ENCODE measurements around the gene COL12A1. TPM values are rescaled to one million over a fixed set of nuclear protein-coding genes. Genes with fewer than 3 reads are reported as not detected.

COL12A1 gene
- total and polyA plus RNA-seq, 2 experiments from 2014 or later: 0.39 to 6.3 TPM

DNA sequence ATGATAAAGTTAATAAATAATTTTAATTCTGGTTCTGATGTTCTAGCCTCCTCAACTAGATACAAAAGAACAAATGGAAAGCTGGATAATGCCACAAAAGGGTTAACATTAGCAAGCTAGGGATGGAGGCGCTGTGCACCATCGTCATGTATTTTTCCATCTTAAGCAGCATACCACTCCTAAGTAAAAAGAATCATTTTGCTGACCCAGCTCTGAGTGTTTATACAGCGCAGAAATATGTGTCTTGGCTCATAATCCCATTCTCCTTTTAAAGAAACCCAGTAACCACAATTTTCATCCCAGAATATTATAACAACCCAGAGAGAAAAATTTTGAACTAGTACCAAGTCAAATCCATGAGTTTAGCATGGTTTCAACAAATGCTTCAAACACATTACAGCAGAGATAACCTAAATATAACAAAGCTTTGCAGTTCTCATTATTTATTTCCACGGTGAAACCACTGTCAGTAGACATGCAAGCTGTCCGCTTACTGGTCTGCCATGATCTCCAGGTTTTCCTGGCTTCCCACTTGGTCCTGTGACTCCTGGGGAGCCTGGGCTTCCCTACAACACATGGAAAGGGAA, 111.1 kb downstream of the COL12A1 start (continued):
- TF ChIP-seq, protein P1, sequence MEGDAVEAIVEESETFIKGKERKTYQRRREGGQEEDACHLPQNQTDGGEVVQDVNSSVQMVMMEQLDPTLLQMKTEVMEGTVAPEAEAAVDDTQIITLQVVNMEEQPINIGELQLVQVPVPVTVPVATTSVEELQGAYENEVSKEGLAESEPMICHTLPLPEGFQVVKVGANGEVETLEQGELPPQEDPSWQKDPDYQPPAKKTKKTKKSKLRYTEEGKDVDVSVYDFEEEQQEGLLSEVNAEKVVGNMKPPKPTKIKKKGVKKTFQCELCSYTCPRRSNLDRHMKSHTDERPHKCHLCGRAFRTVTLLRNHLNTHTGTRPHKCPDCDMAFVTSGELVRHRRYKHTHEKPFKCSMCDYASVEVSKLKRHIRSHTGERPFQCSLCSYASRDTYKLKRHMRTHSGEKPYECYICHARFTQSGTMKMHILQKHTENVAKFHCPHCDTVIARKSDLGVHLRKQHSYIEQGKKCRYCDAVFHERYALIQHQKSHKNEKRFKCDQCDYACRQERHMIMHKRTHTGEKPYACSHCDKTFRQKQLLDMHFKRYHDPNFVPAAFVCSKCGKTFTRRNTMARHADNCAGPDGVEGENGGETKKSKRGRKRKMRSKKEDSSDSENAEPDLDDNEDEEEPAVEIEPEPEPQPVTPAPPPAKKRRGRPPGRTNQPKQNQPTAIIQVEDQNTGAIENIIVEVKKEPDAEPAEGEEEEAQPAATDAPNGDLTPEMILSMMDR (conservative IDR thresholded peaks at IDR 0.05; ENCODE audit: low read depth in 2 of 2): no peak
- TF ChIP-seq STAT1 (IDR thresholded peaks at IDR 0.05; ENCODE audit: unreplicated experiment): no peak
- TF ChIP-seq EZH2phosphoT487 (IDR thresholded peaks at IDR 0.05; ENCODE audit: unreplicated experiment): no peak
- TF ChIP-seq CREB1 (CRISPR knock-in tag; IDR thresholded peaks at IDR 0.05; ENCODE audit: low read depth): no peak
- no peak for TF ChIP-seq POLR2AphosphoS5 (IDR thresholded peaks at IDR 0.05; ENCODE audit: low read depth)
- no peak for TF ChIP-seq ZNF114 (CRISPR knock-in tag; IDR thresholded peaks at IDR 0.05)
- TF ChIP-seq NANOG (IDR thresholded peaks at IDR 0.05; ENCODE audit: borderline replicate concordance): no peak

DNA sequence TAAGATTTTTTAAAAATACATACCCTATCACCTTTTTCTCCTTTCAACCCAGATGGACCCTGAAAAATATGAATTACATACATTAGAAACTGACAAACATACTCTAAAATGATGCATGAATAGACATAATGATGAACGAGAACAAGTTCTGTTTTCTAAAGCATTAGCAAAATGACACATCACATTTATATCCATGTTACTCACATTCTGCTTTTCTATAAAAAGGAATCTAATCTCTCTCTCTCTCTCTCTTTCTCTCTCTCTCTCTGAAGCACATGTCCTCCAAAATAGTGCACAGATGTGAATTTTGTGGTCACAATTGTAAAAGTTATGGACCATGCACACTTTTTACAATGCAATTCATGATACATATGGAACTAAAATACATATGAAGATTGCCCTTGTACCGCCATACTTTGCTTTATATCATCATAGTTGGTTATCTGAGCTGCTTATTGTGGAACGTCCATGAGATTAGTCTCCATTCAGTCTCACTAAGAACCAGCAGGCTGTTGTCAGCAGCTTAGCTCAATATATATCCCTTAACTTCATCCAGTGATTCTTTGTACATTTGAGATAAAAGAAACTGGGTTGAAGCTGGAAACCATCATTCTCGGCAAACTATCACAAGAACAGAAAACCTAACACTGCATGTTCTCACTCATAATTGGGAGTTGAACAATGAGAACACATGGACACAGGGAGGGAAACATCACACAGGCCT, 114.2 kb downstream of the COL12A1 start:
- Histone ChIP-seq H3K27ac (ENCODE audit: low read depth) (no peak overlapping the region), H3K4me1 (ENCODE audit: insufficient read depth) (no peaks in the 10 kb centered on the region; the same call in 1 of the 2 replicates), H3F3A (replicated peaks; ENCODE audit: low read depth) (no peaks in the 10 kb centered on the region), H3K79me2 (replicated peaks; ENCODE audit: insufficient read depth) (no peaks in the 10 kb centered on the region), H3K4me2 (no peak overlapping the region), H3K9me2 (ENCODE audit: insufficient read depth) (no peaks in the 10 kb centered on the region), H3K4me3 (no peak overlapping the region), H3K27me3 (ENCODE audit: insufficient read depth) (no peaks in the 10 kb centered on the region), H2AFZ (no peak overlapping the region), H3K36me3 (ENCODE audit: insufficient read depth) (no peaks in the 10 kb centered on the region), H4K20me1 (replicated peaks; ENCODE audit: insufficient read depth) (no peaks in the 10 kb centered on the region)
- H3K4me3 Mint-ChIP-seq: no peak overlapping the region
- no peaks in the 10 kb centered on the region for H3K36me3 Mint-ChIP-seq (ENCODE audit: low read depth)
- peaks cover 2% of the 10 kb centered on the region; the same call in 1 of the 3 replicates for H3K4me1 Mint-ChIP-seq
- H3K27ac Mint-ChIP-seq: no peak overlapping the region
- no peaks in the 10 kb centered on the region for H3K9me3 Mint-ChIP-seq
- ATAC-seq: no peak
- DNase-seq (ENCODE audit: low spot score): no peak
- peaks cover 2% of the 10 kb centered on the region for H3K27me3 Mint-ChIP-seq (ENCODE audit: insufficient read depth, low read depth, poor library complexity)
- TF ChIP-seq JUNB (IDR thresholded peaks at IDR 0.05; ENCODE audit: unreplicated experiment) (no peak), ZNF331 (CRISPR knock-in tag; IDR thresholded peaks at IDR 0.05; ENCODE audit: low read depth) (no peak), POLR2AphosphoS5 (IDR thresholded peaks at IDR 0.05; ENCODE audit: low read depth) (no peak), STAT1 (IDR thresholded peaks at IDR 0.05; ENCODE audit: unreplicated experiment) (no peak), EZH2 (IDR thresholded peaks at IDR 0.05; ENCODE audit: low read depth, unreplicated experiment) (no peak)
- TF ChIP-seq, protein P2, sequence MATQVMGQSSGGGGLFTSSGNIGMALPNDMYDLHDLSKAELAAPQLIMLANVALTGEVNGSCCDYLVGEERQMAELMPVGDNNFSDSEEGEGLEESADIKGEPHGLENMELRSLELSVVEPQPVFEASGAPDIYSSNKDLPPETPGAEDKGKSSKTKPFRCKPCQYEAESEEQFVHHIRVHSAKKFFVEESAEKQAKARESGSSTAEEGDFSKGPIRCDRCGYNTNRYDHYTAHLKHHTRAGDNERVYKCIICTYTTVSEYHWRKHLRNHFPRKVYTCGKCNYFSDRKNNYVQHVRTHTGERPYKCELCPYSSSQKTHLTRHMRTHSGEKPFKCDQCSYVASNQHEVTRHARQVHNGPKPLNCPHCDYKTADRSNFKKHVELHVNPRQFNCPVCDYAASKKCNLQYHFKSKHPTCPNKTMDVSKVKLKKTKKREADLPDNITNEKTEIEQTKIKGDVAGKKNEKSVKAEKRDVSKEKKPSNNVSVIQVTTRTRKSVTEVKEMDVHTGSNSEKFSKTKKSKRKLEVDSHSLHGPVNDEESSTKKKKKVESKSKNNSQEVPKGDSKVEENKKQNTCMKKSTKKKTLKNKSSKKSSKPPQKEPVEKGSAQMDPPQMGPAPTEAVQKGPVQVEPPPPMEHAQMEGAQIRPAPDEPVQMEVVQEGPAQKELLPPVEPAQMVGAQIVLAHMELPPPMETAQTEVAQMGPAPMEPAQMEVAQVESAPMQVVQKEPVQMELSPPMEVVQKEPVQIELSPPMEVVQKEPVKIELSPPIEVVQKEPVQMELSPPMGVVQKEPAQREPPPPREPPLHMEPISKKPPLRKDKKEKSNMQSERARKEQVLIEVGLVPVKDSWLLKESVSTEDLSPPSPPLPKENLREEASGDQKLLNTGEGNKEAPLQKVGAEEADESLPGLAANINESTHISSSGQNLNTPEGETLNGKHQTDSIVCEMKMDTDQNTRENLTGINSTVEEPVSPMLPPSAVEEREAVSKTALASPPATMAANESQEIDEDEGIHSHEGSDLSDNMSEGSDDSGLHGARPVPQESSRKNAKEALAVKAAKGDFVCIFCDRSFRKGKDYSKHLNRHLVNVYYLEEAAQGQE (IDR thresholded peaks at IDR 0.05; ENCODE audit: unreplicated experiment): no peak
- TF ChIP-seq, protein P3, sequence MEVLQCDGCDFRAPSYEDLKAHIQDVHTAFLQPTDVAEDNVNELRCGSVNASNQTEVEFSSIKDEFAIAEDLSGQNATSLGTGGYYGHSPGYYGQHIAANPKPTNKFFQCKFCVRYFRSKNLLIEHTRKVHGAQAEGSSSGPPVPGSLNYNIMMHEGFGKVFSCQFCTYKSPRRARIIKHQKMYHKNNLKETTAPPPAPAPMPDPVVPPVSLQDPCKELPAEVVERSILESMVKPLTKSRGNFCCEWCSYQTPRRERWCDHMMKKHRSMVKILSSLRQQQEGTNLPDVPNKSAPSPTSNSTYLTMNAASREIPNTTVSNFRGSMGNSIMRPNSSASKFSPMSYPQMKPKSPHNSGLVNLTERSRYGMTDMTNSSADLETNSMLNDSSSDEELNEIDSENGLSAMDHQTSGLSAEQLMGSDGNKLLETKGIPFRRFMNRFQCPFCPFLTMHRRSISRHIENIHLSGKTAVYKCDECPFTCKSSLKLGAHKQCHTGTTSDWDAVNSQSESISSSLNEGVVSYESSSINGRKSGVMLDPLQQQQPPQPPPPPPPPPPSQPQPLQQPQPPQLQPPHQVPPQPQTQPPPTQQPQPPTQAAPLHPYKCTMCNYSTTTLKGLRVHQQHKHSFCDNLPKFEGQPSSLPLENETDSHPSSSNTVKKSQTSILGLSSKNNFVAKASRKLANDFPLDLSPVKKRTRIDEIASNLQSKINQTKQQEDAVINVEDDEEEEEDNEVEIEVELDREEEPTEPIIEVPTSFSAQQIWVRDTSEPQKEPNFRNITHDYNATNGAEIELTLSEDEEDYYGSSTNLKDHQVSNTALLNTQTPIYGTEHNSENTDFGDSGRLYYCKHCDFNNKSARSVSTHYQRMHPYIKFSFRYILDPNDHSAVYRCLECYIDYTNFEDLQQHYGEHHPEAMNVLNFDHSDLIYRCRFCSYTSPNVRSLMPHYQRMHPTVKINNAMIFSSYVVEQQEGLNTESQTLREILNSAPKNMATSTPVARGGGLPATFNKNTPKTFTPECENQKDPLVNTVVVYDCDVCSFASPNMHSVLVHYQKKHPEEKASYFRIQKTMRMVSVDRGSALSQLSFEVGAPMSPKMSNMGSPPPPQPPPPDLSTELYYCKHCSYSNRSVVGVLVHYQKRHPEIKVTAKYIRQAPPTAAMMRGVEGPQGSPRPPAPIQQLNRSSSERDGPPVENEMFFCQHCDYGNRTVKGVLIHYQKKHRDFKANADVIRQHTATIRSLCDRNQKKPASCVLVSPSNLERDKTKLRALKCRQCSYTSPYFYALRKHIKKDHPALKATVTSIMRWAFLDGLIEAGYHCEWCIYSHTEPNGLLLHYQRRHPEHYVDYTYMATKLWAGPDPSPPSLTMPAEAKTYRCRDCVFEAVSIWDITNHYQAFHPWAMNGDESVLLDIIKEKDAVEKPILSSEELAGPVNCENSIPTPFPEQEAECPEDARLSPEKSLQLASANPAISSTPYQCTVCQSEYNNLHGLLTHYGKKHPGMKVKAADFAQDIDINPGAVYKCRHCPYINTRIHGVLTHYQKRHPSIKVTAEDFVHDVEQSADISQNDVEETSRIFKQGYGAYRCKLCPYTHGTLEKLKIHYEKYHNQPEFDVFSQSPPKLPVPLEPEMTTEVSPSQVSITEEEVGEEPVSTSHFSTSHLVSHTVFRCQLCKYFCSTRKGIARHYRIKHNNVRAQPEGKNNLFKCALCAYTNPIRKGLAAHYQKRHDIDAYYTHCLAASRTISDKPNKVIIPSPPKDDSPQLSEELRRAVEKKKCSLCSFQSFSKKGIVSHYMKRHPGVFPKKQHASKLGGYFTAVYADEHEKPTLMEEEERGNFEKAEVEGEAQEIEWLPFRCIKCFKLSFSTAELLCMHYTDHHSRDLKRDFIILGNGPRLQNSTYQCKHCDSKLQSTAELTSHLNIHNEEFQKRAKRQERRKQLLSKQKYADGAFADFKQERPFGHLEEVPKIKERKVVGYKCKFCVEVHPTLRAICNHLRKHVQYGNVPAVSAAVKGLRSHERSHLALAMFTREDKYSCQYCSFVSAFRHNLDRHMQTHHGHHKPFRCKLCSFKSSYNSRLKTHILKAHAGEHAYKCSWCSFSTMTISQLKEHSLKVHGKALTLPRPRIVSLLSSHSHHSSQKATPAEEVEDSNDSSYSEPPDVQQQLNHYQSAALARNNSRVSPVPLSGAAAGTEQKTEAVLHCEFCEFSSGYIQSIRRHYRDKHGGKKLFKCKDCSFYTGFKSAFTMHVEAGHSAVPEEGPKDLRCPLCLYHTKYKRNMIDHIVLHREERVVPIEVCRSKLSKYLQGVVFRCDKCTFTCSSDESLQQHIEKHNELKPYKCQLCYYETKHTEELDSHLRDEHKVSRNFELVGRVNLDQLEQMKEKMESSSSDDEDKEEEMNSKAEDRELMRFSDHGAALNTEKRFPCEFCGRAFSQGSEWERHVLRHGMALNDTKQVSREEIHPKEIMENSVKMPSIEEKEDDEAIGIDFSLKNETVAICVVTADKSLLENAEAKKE (CRISPR knock-in tag; IDR thresholded peaks at IDR 0.05): no peak
